ENCODE measurements around the gene SLC26A3. TPM values are rescaled to one million over a fixed set of nuclear protein-coding genes. Genes with fewer than 3 reads are reported as not detected.

Gene SLC26A3
- total and polyA plus RNA-seq, 2 of the 8 experiments (the other 6 are each of a cell fraction or from before 2014, with no cell fraction given) = not detected

GRCh38 chr7:107809179-107809578 lies 6.2 kb upstream of the SLC26A3 start (continued):
- no peak for TF ChIP-seq SAP30 (IDR thresholded peaks at IDR 0.05; ENCODE audit: insufficient read depth, insufficient replicate concordance, low read length)
- TF ChIP-seq, protein P1, sequence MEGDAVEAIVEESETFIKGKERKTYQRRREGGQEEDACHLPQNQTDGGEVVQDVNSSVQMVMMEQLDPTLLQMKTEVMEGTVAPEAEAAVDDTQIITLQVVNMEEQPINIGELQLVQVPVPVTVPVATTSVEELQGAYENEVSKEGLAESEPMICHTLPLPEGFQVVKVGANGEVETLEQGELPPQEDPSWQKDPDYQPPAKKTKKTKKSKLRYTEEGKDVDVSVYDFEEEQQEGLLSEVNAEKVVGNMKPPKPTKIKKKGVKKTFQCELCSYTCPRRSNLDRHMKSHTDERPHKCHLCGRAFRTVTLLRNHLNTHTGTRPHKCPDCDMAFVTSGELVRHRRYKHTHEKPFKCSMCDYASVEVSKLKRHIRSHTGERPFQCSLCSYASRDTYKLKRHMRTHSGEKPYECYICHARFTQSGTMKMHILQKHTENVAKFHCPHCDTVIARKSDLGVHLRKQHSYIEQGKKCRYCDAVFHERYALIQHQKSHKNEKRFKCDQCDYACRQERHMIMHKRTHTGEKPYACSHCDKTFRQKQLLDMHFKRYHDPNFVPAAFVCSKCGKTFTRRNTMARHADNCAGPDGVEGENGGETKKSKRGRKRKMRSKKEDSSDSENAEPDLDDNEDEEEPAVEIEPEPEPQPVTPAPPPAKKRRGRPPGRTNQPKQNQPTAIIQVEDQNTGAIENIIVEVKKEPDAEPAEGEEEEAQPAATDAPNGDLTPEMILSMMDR (IDR thresholded peaks at IDR 0.05; ENCODE audit: control extremely low read depth in 1 of 3, insufficient read depth in 1 of 3, low read depth in 1 of 3, low read length in 3 of 3) = no peak
- TF ChIP-seq BCL11A (IDR thresholded peaks at IDR 0.05; ENCODE audit: low read depth in 2 of 2, low read length in 2 of 2) = no peak
- no peak for TF ChIP-seq TAF7 (optimal IDR thresholded peaks at IDR 0.05; ENCODE audit: borderline replicate concordance, low read depth, low read length)
- TF ChIP-seq TEAD4 (IDR thresholded peaks at IDR 0.05; ENCODE audit: low read depth, low read length) = no peak
